ENCODE data around the gene NARS2. TPM values are rescaled to one million over a fixed set of nuclear protein-coding genes. Genes with fewer than 3 reads are reported as not detected.
A peak's percentile ranks its signal among the peaks of the same experiment; 100 is the strongest.

The NARS2 gene
- total RNA-seq: 24.7 and 28.6 TPM in 2 replicates
- long read RNA-seq, transcript NARS2-201 (14 exons, 2,519 nt): major isoform, 113 of 181 reads
- long read RNA-seq, partial matches to known transcripts: 10 of 181 reads
- long read RNA-seq, other reads (novel, unspliced or antisense): 58 of 181 reads

- DNase-seq (ENCODE audit: low spot score, unreplicated experiment): peak; percentile 88
- TF ChIP-seq CTCF (IDR thresholded peaks at IDR 0.05; ENCODE audit: unreplicated experiment): no peak
- Mint-ChIP-seq H3K36me3 (ENCODE audit: insufficient read depth) (peaks cover 7% of the 10 kb centered on the region), H3K27ac (peak within 1 kb of the TSS; percentile 98), H3K4me3 (ENCODE audit: low read depth) (peak within 1 kb of the TSS; percentile 94), H3K9me3 (ENCODE audit: low read depth) (no peaks in the 10 kb centered on the region), H3K27me3 (no peaks in the 10 kb centered on the region), H3K4me1 (ENCODE audit: low read depth) (peaks cover 21% of the 10 kb centered on the region)
Observed at GRCh38 chr11:78574386-78575381, at the start of gene NARS2. TSS of gene NARS2 (minus strand) at chr11:78574864. CDS start at chr11:78574488, 376 bp downstream.

GRCh38 chr11:78622666-78623065, 48.0 kb upstream of the NARS2 start:
- Mint-ChIP-seq H3K27ac (no peak overlapping the region), H3K4me1 (ENCODE audit: low read depth) (no peaks in the 10 kb centered on the region), H3K27me3 (no peaks in the 10 kb centered on the region), H3K4me3 (ENCODE audit: low read depth) (no peak overlapping the region), H3K36me3 (ENCODE audit: insufficient read depth) (peaks cover 1% of the 10 kb centered on the region), H3K9me3 (ENCODE audit: low read depth) (peaks cover 21% of the 10 kb centered on the region)
- TF ChIP-seq CTCF (IDR thresholded peaks at IDR 0.05; ENCODE audit: unreplicated experiment): no peak
- DNase-seq (ENCODE audit: low spot score, unreplicated experiment): no peak

- H3K27me3 Mint-ChIP-seq: no peaks in the 10 kb centered on the region
- no peak overlapping the region for H3K4me3 Mint-ChIP-seq (ENCODE audit: low read depth)
- H3K36me3 Mint-ChIP-seq (ENCODE audit: insufficient read depth): peaks cover 1% of the 10 kb centered on the region
- no peaks in the 10 kb centered on the region for H3K4me1 Mint-ChIP-seq (ENCODE audit: low read depth)
- TF ChIP-seq CTCF (IDR thresholded peaks at IDR 0.05; ENCODE audit: unreplicated experiment): no peak
- no peak overlapping the region for H3K27ac Mint-ChIP-seq
- no peak for DNase-seq (ENCODE audit: low spot score, unreplicated experiment)
- peaks cover 15% of the 10 kb centered on the region for H3K9me3 Mint-ChIP-seq (ENCODE audit: low read depth)
Observed at GRCh38 chr11:78620159-78620558, 45.5 kb upstream of the NARS2 start.

- Mint-ChIP-seq H3K9me3 (ENCODE audit: low read depth) (peaks cover 18% of the 10 kb centered on the region), H3K4me3 (ENCODE audit: low read depth) (no peak overlapping the region), H3K27ac (no peak overlapping the region), H3K36me3 (ENCODE audit: insufficient read depth) (peaks cover 1% of the 10 kb centered on the region), H3K4me1 (ENCODE audit: low read depth) (no peaks in the 10 kb centered on the region), H3K27me3 (no peaks in the 10 kb centered on the region)
- DNase-seq (ENCODE audit: low spot score, unreplicated experiment): no peak
- no peak for TF ChIP-seq CTCF (IDR thresholded peaks at IDR 0.05; ENCODE audit: unreplicated experiment)
Observed at GRCh38 chr11:78615724-78616123, 41.1 kb upstream of the NARS2 start.

- no peak for TF ChIP-seq CTCF (IDR thresholded peaks at IDR 0.05; ENCODE audit: unreplicated experiment)
- no peak overlapping the region for H3K27ac Mint-ChIP-seq
- no peak overlapping the region for H3K4me3 Mint-ChIP-seq (ENCODE audit: low read depth)
- no peak for DNase-seq (ENCODE audit: low spot score, unreplicated experiment)
- H3K27me3 Mint-ChIP-seq: no peaks in the 10 kb centered on the region
- peaks cover 8% of the 10 kb centered on the region for H3K9me3 Mint-ChIP-seq (ENCODE audit: low read depth)
- no peaks in the 10 kb centered on the region for H3K4me1 Mint-ChIP-seq (ENCODE audit: low read depth)
- no peaks in the 10 kb centered on the region for H3K36me3 Mint-ChIP-seq (ENCODE audit: insufficient read depth)
Observed at GRCh38 chr11:78613378-78613813, 38.7 kb upstream of the NARS2 start.
